AG04449 (cell line): ENCODE results near the gene NELL1.

Experiments used
- CTCF ChIA-PET: fragments of 350-600 bp; formaldehyde crosslinking; extraction: SDS; loops from one replicate; lab custom pipeline; 2021; ENCODE audit warnings: antibody characterized with exemption; lab: Yijun Ruan, JAX
- POLR2A ChIA-PET: fragments of 400-600, 350-600 bp; formaldehyde crosslinking; extraction: SDS; loops from one replicate; lab custom pipeline; 2020; ENCODE audit warnings: antibody characterized with exemption, inconsistent platforms; lab: Yijun Ruan, JAX
- DNase-seq: peaks from one replicate; pipeline ENCODE4 v3.0.0-alpha.2; 2010; ENCODE audit warnings: low read depth, low spot score
- H3K4me3 ChIP-seq: 2 replicates; pipeline ENCODE4 v1.5.1; 2011; ENCODE audit warnings: low read depth, mild to moderate bottlenecking, control low read depth, low read length
- CTCF ChIP-seq: IDR thresholded peaks from one replicate; pipeline ENCODE4 v1.5.1; 2011; ENCODE audit warnings: mild to moderate bottlenecking, moderate library complexity, low read length, control low read depth, inconsistent platforms; ENCODE audit not compliant: insufficient read depth; ENCODE audit errors: missing control alignments

The NELL1 gene

GRCh38 chr11:21505070-21505469, 835.7 kb downstream of the NELL1 start:
- ChIA-PET POLR2A (no interaction called here), CTCF (no interaction called here)
- H3K4me3 ChIP-seq, result no peak overlapping the region
- DNase-seq, result no peak
- TF ChIP-seq CTCF, result no peak

GRCh38 chr11:21511835-21512440, 842.6 kb downstream of the NELL1 start:
- TF ChIP-seq CTCF, result no peak
- H3K4me3 ChIP-seq, result no peak overlapping the region
- no peak for DNase-seq
- CTCF ChIA-PET, result no interaction called here
- POLR2A ChIA-PET, result no interaction called here

GRCh38 chr11:21514316-21514715, 844.9 kb downstream of the NELL1 start:
- ChIA-PET POLR2A (no interaction called here), CTCF (no interaction called here)
- H3K4me3 ChIP-seq, result no peak overlapping the region
- no peak for TF ChIP-seq CTCF
- DNase-seq, result no peak

- no peak for TF ChIP-seq CTCF
- no peak for DNase-seq
- H3K4me3 ChIP-seq, result no peak overlapping the region
- ChIA-PET CTCF (no interaction called here), POLR2A (no interaction called here)
Measured at GRCh38 chr11:21520244-21520643, 850.9 kb downstream of the NELL1 start.

- no peak for DNase-seq
- POLR2A ChIA-PET, result no interaction called here
- CTCF ChIA-PET, result no interaction called here
- TF ChIP-seq CTCF, result no peak
- H3K4me3 ChIP-seq, result no peak overlapping the region
Measured at GRCh38 chr11:21529187-21529586, 859.8 kb downstream of the NELL1 start.

- no peak for DNase-seq
- POLR2A ChIA-PET, result no interaction called here
- TF ChIP-seq CTCF, result no peak
- H3K4me3 ChIP-seq, result no peak overlapping the region
- CTCF ChIA-PET, result no interaction called here
Measured at GRCh38 chr11:21534288-21534687, 864.9 kb downstream of the NELL1 start.
